ENCODE results near the gene MAG.

DNA sequence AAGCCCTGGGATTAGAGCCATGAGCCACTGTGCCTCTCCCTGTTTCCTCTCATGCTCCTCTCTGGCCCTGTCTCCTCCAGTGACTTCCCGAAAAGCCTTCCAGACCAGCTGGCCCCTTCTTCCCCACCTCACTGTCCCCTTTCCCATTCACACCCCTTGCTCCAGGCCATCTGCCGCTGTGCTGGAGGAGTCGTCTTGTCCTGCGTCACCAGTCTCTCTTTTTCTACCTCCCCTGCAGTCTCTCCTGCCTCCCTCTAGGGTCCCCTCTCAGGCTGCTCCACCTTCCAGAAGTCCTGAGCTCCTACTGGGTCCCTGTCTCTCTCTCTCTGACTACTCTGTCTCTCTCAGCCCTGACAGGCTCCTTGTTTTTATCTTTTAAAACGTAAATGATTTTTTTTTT, 50.5 kb downstream of the MAG start:
- TF ChIP-seq CTCF (IDR thresholded peaks at IDR 0.05) (no peak), POLR2AphosphoS5 (IDR thresholded peaks at IDR 0.05) (no peak), POLR2A (IDR thresholded peaks at IDR 0.05) (no peak)

All from breast epithelium (tissue), 3 donors.